Panc1 (cell line): Measurements from ENCODE around the gene MPZL1. TPM values are rescaled to one million over a fixed set of nuclear protein-coding genes. Genes with fewer than 3 reads are reported as not detected.

Experiments
- ATAC-seq: fragments of 200-7000 bp; cut with Tn5 transposase; 2 replicates; pipeline ENCODE4 v1.9.1; 2020; ENCODE audit warnings: mild to moderate bottlenecking, moderate library complexity
- BruUV-seq: library from RNA; stranded (reverse); fragments of 400-500 nt; replicated peaks from 2 replicates; lab custom pipeline; 2021; lab: Mats Ljungman, UMichigan
- CTCF ChIA-PET: fragments of 300-600 bp; sonication (Branson Sonifier 250); formaldehyde crosslinking; loops from one replicate; lab custom pipeline; 2022; ENCODE audit warnings: antibody characterized with exemption; lab: Charles Lee
- POLR2A ChIA-PET: fragments of 300-600 bp; sonication (Branson Sonifier 250); formaldehyde crosslinking; loops from one replicate; lab custom pipeline; 2022; ENCODE audit warnings: antibody characterized with exemption; lab: Charles Lee
- DNase-seq: peaks from one replicate; pipeline ENCODE4 v3.0.0-alpha.2; 2010; ENCODE audit warnings: low read depth, low spot score
- H3K27ac ChIP-seq: 2 replicates; pipeline ENCODE4 v1.5.1; 2011; ENCODE audit warnings: mild to moderate bottlenecking, low read length, inconsistent platforms
- H3K27me3 ChIP-seq: fragments of 200-500 bp; sonication (Bioruptor generic); 2 replicates; pipeline ENCODE4 v1.6.0; 2014; ENCODE audit warnings: low read length, inconsistent platforms; ENCODE audit not compliant: control insufficient read depth, insufficient read depth
- H3K36me3 ChIP-seq: fragments of 200-500 bp; sonication (Bioruptor generic); 2 replicates; pipeline ENCODE4 v1.5.1; 2014; ENCODE audit warnings: inconsistent platforms, mild to moderate bottlenecking, low read length, moderate library complexity; ENCODE audit not compliant: control insufficient read depth, insufficient read depth
- H3K4me1 ChIP-seq: 2 replicates; pipeline ENCODE4 v1.5.1; 2011; ENCODE audit warnings: inconsistent platforms, mild to moderate bottlenecking, low read length, moderate library complexity; ENCODE audit not compliant: control insufficient read depth, insufficient read depth
- H3K4me3 ChIP-seq, 2 experiments: 2 replicates each; pipeline ENCODE4 v1.5.1; 2011 to 2012; ENCODE audit warnings: low read depth in 2 of 2, low read length in 2 of 2, mild to moderate bottlenecking in 2 of 2, inconsistent platforms in 1 of 2, moderate library complexity in 1 of 2
- H3K9me3 ChIP-seq: fragments of 200-500 bp; sonication (Bioruptor generic); 2 replicates; pipeline ENCODE4 v1.5.1; 2014; ENCODE audit warnings: low read depth, mild to moderate bottlenecking, inconsistent platforms, low read length, moderate library complexity; ENCODE audit not compliant: control insufficient read depth, insufficient read depth
- CTCF ChIP-seq: fragments of 450-650 bp; IDR thresholded peaks from 2 replicates; pipeline ENCODE4 v1.5.1; 2017; ENCODE audit warnings: mild to moderate bottlenecking
- POLR2AphosphoS5 ChIP-seq: IDR thresholded peaks from 2 replicates; pipeline ENCODE4 v1.6.1; 2012; ENCODE audit warnings: mild to moderate bottlenecking, low read depth, low read length, moderate library complexity
- REST ChIP-seq, 2 experiments: IDR thresholded peaks; 2 replicates each; pipeline ENCODE4 v1.6.1; 2011 to 2012; ENCODE audit warnings: low read depth in 2 of 2, control low read depth in 1 of 2, low read length in 1 of 2, mild to moderate bottlenecking in 1 of 2, moderate library complexity in 1 of 2; ENCODE audit not compliant: insufficient read depth in 1 of 2
- SIN3A ChIP-seq: IDR thresholded peaks from 2 replicates; pipeline ENCODE4 v1.6.1; 2012; ENCODE audit warnings: low read depth, mild to moderate bottlenecking, low read length, moderate library complexity, borderline replicate concordance; ENCODE audit not compliant: insufficient read depth
- TCF7L2 ChIP-seq: IDR thresholded peaks from 2 replicates; pipeline ENCODE4 v1.6.1; 2011; ENCODE audit warnings: mild to moderate bottlenecking, low read depth, low read length, inconsistent platforms
- in situ Hi-C: cut with HindIII; loops from 2 replicates; pipeline ENCODE4 v1.10.0; 2016; ENCODE audit warnings: low sequenced_read_pairs, low pct_unique_long_range_greater_than_20kb
- intact Hi-C: fragments of 100-400 bp; cut with micrococcal nuclease; formaldehyde crosslinking; loops from one replicate; pipeline ENCODE4 v1.10.0; 2022; ENCODE audit not compliant: unreplicated experiment
- total RNA-seq: library from RNA; stranded (reverse); gene quantifications from one replicate; pipeline ENCODE4 v1.2.1, GENCODE V29; 2021; ENCODE audit not compliant: unreplicated experiment

The MPZL1 gene
- total RNA-seq, 1 experiment from 2014 or later = 72.0 TPM

- Histone ChIP-seq H3K36me3 (no peaks in the 10 kb centered on the region), H3K9me3 (no peaks in the 10 kb centered on the region), H3K27me3 (no peaks in the 10 kb centered on the region), H3K4me1 (peaks cover 4% of the 10 kb centered on the region; the same call in 1 of the 2 replicates), H3K27ac (no peak overlapping the region), H3K4me3 (no peak overlapping the region)
- intact Hi-C loops = no loop called here
- POLR2A ChIA-PET = no interaction called here
- ATAC-seq = no peak
- in situ Hi-C loops = no loop called here
- no peak for DNase-seq
- CTCF ChIA-PET = no interaction called here
- TF ChIP-seq TCF7L2 (no peak), POLR2AphosphoS5 (no peak), CTCF (no peak), SIN3A (no peak), REST (IDR thresholded peaks at IDR 0.05; ENCODE audit: insufficient read depth in 1 of 2, low read depth in 2 of 2, low read length in 1 of 2) (no peak)
- no TSS peak for BruUV-seq
These were observed 99.5 kb downstream of the MPZL1 start for GRCh38 chr1:167821356-167821685.

GRCh38 chr1:167821969-167822685, 100.3 kb downstream of the MPZL1 start:
- Histone ChIP-seq H3K27ac (no peak overlapping the region), H3K9me3 (no peaks in the 10 kb centered on the region), H3K4me1 (peaks cover 4% of the 10 kb centered on the region; the same call in 1 of the 2 replicates), H3K4me3 (no peak overlapping the region), H3K27me3 (no peaks in the 10 kb centered on the region), H3K36me3 (no peaks in the 10 kb centered on the region)
- DNase-seq = no peak
- CTCF ChIA-PET = no interaction called here
- in situ Hi-C loops (no loop called here), intact Hi-C loops (no loop called here)
- TF ChIP-seq POLR2AphosphoS5 = no peak
- TF ChIP-seq SIN3A = no peak
- TF ChIP-seq TCF7L2 = no peak
- TF ChIP-seq REST (IDR thresholded peaks at IDR 0.05; ENCODE audit: insufficient read depth in 1 of 2, low read depth in 2 of 2, low read length in 1 of 2) = no peak
- no peak for TF ChIP-seq CTCF
- BruUV-seq = no TSS peak
- POLR2A ChIA-PET = no interaction called here
- ATAC-seq = no peak
